GM23338 (cell line): Measurements from ENCODE around the gene IL7R. TPM values are rescaled to one million over a fixed set of nuclear protein-coding genes. Genes with fewer than 3 reads are reported as not detected.

ENCODE experiments used
- ATAC-seq: fragments of 200-7000 bp; cut with Tn5 transposase; 3 replicates; pipeline ENCODE4 v1.9.1; 2020
- DNase-seq: peaks from one replicate; pipeline ENCODE4 v3.0.0-alpha.2; 2015; ENCODE audit warnings: low spot score
- H2AFZ ChIP-seq: fragments of 200-600 bp; sonication (generic); 2 replicates; pipeline ENCODE4 v1.8.0; 2016; ENCODE audit warnings: antibody characterized with exemption, mild to moderate bottlenecking, moderate library complexity
- H3F3A ChIP-seq: fragments of 200-600 bp; sonication (generic); replicated peaks from 2 replicates; pipeline ENCODE4 v1.8.0; 2017; ENCODE audit warnings: antibody characterized with exemption, mixed run types, low read depth
- H3K27ac ChIP-seq: fragments of 200-600 bp; sonication (generic); 2 replicates; pipeline ENCODE4 v1.6.1; 2016; ENCODE audit warnings: low read depth
- H3K27me3 ChIP-seq: fragments of 200-600 bp; sonication (generic); 2 replicates; pipeline ENCODE4 v1.8.0; 2016; ENCODE audit warnings: mild to moderate bottlenecking, mixed run types, moderate library complexity; ENCODE audit not compliant: insufficient read depth
- H3K36me3 ChIP-seq: fragments of 200-600 bp; sonication (generic); 2 replicates; pipeline ENCODE4 v1.8.0; 2016; ENCODE audit warnings: mild to moderate bottlenecking; ENCODE audit not compliant: insufficient read depth
- H3K4me1 ChIP-seq: fragments of 200-600 bp; sonication (generic); 2 replicates; pipeline ENCODE4 v1.8.0; 2016; ENCODE audit warnings: mild to moderate bottlenecking, moderate library complexity; ENCODE audit not compliant: insufficient read depth
- H3K4me2 ChIP-seq: fragments of 200-600 bp; sonication (generic); 2 replicates; pipeline ENCODE4 v1.7.1; 2017; ENCODE audit warnings: mixed run types
- H3K4me3 ChIP-seq: fragments of 200-600 bp; sonication (generic); 2 replicates; pipeline ENCODE4 v1.6.1; 2016; ENCODE audit warnings: mixed run types
- H3K79me2 ChIP-seq: fragments of 200-600 bp; sonication (generic); replicated peaks from 2 replicates; pipeline ENCODE4 v1.8.0; 2017; ENCODE audit warnings: mild to moderate bottlenecking; ENCODE audit not compliant: insufficient read depth
- H3K9me2 ChIP-seq: fragments of 200-600 bp; sonication (generic); 2 replicates; pipeline ENCODE4 v1.8.0; 2017; ENCODE audit not compliant: insufficient read depth
- H4K20me1 ChIP-seq: fragments of 200-600 bp; sonication (generic); replicated peaks from 2 replicates; pipeline ENCODE4 v1.8.0; 2017; ENCODE audit warnings: mild to moderate bottlenecking; ENCODE audit not compliant: insufficient read depth
- H3K27ac Mint-ChIP-seq: 2 replicates; pipeline ENCODE4 v1.8.0; 2020; ENCODE audit warnings: inconsistent platforms, mild to moderate bottlenecking, moderate library complexity, mixed read lengths
- H3K27me3 Mint-ChIP-seq: 3 replicates; pipeline ENCODE4 v1.8.0; 2022; ENCODE audit warnings: low read depth, mild to moderate bottlenecking, moderate library complexity, mixed read lengths, inconsistent platforms; ENCODE audit not compliant: insufficient read depth, poor library complexity
- H3K36me3 Mint-ChIP-seq: 3 replicates; pipeline ENCODE4 v1.8.0; 2021; ENCODE audit warnings: low read depth, mild to moderate bottlenecking, inconsistent platforms, moderate library complexity, mixed read lengths
- H3K4me1 Mint-ChIP-seq: 3 replicates; pipeline ENCODE4 v1.8.0; 2020; ENCODE audit warnings: mild to moderate bottlenecking, inconsistent platforms, mixed read lengths
- H3K4me3 Mint-ChIP-seq: 3 replicates; pipeline ENCODE4 v1.8.0; 2021; ENCODE audit warnings: moderate library complexity, mild to moderate bottlenecking, inconsistent platforms, mixed read lengths
- H3K9me3 Mint-ChIP-seq: 3 replicates; pipeline ENCODE4 v1.8.0; 2020; ENCODE audit warnings: moderate library complexity, mild to moderate bottlenecking, inconsistent platforms, mixed read lengths
- JUNB ChIP-seq: IDR thresholded peaks from one replicate; pipeline ENCODE4 v1.6.1; 2016; ENCODE audit warnings: antibody characterized with exemption; ENCODE audit not compliant: unreplicated experiment
- NANOG ChIP-seq: IDR thresholded peaks from 2 replicates; pipeline ENCODE4 v1.6.1; 2016; ENCODE audit warnings: antibody characterized with exemption, borderline replicate concordance
- STAT1 ChIP-seq: IDR thresholded peaks from one replicate; pipeline ENCODE4 v1.6.1; 2016; ENCODE audit warnings: antibody characterized with exemption; ENCODE audit not compliant: unreplicated experiment
- polyA plus RNA-seq: library from polyadenylated mRNA; unstranded; fragments of >200 nt; fragmentation: Nextera tagmentation; extraction: Ambion mirVana; gene quantifications from 2 replicates; pipeline ENCODE4 v1.2.1, GENCODE V29; 2016
- total RNA-seq: library from RNA; depleted of rRNA; stranded (reverse); fragments of >200 nt; shearing (Covaris generic); gene quantifications from 2 replicates; pipeline ENCODE4 v1.2.3, GENCODE V29; 2014
- TF ChIP-seq, protein P1 (sequence below): IDR thresholded peaks from 2 replicates; pipeline ENCODE4 v1.6.1; 2016; ENCODE audit warnings: antibody characterized with exemption
- TF ChIP-seq, protein P2 (sequence below), 2 experiments: fragments of 200-600 bp in 1 of 2; sonication (generic) in 1 of 2; conservative IDR thresholded peaks; 2 replicates each; pipeline versions ENCODE4 v1.5.1 to v1.6.1; 2016 to 2017; ENCODE audit warnings: antibody characterized with exemption in 2 of 2, low read depth in 2 of 2, mild to moderate bottlenecking in 2 of 2, moderate library complexity in 1 of 2
- TF ChIP-seq, protein P3 (sequence below): IDR thresholded peaks from one replicate; pipeline ENCODE4 v1.6.1; 2018; ENCODE audit warnings: antibody characterized with exemption; ENCODE audit not compliant: unreplicated experiment
- TF ChIP-seq, protein P4 (sequence below): fragments of 250-450 bp; sonication (Bioruptor Pico); IDR thresholded peaks from 2 replicates; pipeline ENCODE4 v1.5.0; 2020; ENCODE audit warnings: mild to moderate bottlenecking, moderate library complexity

IL7R gene
- total and polyA plus RNA-seq, 2 experiments from 2014 or later: not detected

DNA sequence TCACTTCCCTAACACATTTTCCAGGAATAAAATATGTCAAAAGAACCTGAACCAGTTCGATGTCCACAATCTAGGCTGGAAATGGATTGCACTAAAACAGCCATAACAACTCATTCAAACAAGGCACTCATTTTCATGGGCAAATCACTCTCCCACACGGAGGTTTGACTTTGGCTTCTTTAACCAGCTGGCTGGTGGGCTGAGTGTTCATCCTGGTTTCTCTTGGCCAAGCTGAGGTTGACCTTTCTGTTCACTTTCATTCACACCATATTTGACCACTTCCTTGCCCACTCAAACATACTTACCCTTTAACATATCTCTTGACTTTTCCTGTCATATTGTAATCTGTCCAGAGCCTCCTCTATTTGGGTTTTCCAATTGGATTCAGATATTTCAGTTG lies 5.4 kb downstream of the IL7R start:
- Mint-ChIP-seq H3K4me3 (no peak overlapping the region), H3K27me3 (no peaks in the 10 kb centered on the region), H3K27ac (no peak overlapping the region), H3K9me3 (peaks cover 17% of the 10 kb centered on the region; the same call in 2 of the 3 replicates), H3K4me1 (peaks cover 28% of the 10 kb centered on the region), H3K36me3 (no peaks in the 10 kb centered on the region; the same call in 2 of the 3 replicates)
- no peak overlapping the region for H3K4me3 ChIP-seq
- peaks cover 7% of the 10 kb centered on the region for H3K9me2 ChIP-seq
- H3K4me1 ChIP-seq: peaks cover 37% of the 10 kb centered on the region
- no peaks in the 10 kb centered on the region for H3K79me2 ChIP-seq
- H3K27ac ChIP-seq: no peak overlapping the region
- H3F3A ChIP-seq: no peaks in the 10 kb centered on the region
- ATAC-seq (no peak), DNase-seq (no peak)
- no peaks in the 10 kb centered on the region for H4K20me1 ChIP-seq
- no peak overlapping the region for H2AFZ ChIP-seq
- H3K36me3 ChIP-seq: no peaks in the 10 kb centered on the region
- no peak for TF ChIP-seq STAT1
- TF ChIP-seq, protein P1, sequence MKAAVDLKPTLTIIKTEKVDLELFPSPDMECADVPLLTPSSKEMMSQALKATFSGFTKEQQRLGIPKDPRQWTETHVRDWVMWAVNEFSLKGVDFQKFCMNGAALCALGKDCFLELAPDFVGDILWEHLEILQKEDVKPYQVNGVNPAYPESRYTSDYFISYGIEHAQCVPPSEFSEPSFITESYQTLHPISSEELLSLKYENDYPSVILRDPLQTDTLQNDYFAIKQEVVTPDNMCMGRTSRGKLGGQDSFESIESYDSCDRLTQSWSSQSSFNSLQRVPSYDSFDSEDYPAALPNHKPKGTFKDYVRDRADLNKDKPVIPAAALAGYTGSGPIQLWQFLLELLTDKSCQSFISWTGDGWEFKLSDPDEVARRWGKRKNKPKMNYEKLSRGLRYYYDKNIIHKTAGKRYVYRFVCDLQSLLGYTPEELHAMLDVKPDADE: no peak
- H3K27me3 ChIP-seq: no peaks in the 10 kb centered on the region
- no peak overlapping the region for H3K4me2 ChIP-seq

DNA sequence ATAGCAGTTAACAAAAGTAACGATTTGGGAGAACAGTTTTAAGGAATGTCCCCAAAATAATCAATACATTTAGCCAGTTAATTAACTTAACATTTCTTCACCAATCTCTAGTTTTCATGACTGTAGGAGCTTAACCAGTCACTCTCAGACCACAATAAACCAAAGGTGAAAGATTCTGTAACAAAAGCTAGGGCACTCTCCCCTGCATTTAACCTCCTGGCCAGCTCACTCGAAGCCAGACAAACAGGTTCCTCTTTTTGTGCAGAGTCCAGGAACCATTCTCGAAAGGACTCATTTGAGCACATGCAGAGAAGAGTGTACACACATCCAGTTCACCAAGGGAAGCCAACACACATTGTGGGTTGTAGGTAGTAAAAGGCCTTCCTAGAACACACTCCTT lies 6.5 kb downstream of the IL7R start:
- ATAC-seq (no peak), DNase-seq (no peak)
- peaks cover 17% of the 10 kb centered on the region; the same call in 2 of the 3 replicates for H3K9me3 Mint-ChIP-seq
- H3K9me2 ChIP-seq: peaks cover 7% of the 10 kb centered on the region
- no peaks in the 10 kb centered on the region; the same call in 2 of the 3 replicates for H3K36me3 Mint-ChIP-seq
- no peak overlapping the region for H3K4me3 ChIP-seq
- H3K4me1 Mint-ChIP-seq: peaks cover 26% of the 10 kb centered on the region
- H3K79me2 ChIP-seq: no peaks in the 10 kb centered on the region
- H3K4me2 ChIP-seq: no peak overlapping the region
- H3K27ac Mint-ChIP-seq: no peak overlapping the region
- no peak overlapping the region for H3K27ac ChIP-seq
- peaks cover 30% of the 10 kb centered on the region for H3K4me1 ChIP-seq
- no peaks in the 10 kb centered on the region for H3K27me3 Mint-ChIP-seq
- H2AFZ ChIP-seq: 0 out of 2 replicates have a peak overlapping the region, but pooled peaks have one; percentile 12
- no peaks in the 10 kb centered on the region for H4K20me1 ChIP-seq
- H3K36me3 ChIP-seq: no peaks in the 10 kb centered on the region
- H3K4me3 Mint-ChIP-seq: no peak overlapping the region
- H3K27me3 ChIP-seq: no peaks in the 10 kb centered on the region
- no peaks in the 10 kb centered on the region for H3F3A ChIP-seq
- TF ChIP-seq, protein P2, sequence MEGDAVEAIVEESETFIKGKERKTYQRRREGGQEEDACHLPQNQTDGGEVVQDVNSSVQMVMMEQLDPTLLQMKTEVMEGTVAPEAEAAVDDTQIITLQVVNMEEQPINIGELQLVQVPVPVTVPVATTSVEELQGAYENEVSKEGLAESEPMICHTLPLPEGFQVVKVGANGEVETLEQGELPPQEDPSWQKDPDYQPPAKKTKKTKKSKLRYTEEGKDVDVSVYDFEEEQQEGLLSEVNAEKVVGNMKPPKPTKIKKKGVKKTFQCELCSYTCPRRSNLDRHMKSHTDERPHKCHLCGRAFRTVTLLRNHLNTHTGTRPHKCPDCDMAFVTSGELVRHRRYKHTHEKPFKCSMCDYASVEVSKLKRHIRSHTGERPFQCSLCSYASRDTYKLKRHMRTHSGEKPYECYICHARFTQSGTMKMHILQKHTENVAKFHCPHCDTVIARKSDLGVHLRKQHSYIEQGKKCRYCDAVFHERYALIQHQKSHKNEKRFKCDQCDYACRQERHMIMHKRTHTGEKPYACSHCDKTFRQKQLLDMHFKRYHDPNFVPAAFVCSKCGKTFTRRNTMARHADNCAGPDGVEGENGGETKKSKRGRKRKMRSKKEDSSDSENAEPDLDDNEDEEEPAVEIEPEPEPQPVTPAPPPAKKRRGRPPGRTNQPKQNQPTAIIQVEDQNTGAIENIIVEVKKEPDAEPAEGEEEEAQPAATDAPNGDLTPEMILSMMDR (conservative IDR thresholded peaks at IDR 0.05; ENCODE audit: low read depth in 2 of 2): no peak
- TF ChIP-seq, protein P3, sequence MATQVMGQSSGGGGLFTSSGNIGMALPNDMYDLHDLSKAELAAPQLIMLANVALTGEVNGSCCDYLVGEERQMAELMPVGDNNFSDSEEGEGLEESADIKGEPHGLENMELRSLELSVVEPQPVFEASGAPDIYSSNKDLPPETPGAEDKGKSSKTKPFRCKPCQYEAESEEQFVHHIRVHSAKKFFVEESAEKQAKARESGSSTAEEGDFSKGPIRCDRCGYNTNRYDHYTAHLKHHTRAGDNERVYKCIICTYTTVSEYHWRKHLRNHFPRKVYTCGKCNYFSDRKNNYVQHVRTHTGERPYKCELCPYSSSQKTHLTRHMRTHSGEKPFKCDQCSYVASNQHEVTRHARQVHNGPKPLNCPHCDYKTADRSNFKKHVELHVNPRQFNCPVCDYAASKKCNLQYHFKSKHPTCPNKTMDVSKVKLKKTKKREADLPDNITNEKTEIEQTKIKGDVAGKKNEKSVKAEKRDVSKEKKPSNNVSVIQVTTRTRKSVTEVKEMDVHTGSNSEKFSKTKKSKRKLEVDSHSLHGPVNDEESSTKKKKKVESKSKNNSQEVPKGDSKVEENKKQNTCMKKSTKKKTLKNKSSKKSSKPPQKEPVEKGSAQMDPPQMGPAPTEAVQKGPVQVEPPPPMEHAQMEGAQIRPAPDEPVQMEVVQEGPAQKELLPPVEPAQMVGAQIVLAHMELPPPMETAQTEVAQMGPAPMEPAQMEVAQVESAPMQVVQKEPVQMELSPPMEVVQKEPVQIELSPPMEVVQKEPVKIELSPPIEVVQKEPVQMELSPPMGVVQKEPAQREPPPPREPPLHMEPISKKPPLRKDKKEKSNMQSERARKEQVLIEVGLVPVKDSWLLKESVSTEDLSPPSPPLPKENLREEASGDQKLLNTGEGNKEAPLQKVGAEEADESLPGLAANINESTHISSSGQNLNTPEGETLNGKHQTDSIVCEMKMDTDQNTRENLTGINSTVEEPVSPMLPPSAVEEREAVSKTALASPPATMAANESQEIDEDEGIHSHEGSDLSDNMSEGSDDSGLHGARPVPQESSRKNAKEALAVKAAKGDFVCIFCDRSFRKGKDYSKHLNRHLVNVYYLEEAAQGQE: no peak
- no peak for TF ChIP-seq JUNB
- TF ChIP-seq NANOG: no peak
- TF ChIP-seq, protein P1: no peak
- TF ChIP-seq, protein P4, sequence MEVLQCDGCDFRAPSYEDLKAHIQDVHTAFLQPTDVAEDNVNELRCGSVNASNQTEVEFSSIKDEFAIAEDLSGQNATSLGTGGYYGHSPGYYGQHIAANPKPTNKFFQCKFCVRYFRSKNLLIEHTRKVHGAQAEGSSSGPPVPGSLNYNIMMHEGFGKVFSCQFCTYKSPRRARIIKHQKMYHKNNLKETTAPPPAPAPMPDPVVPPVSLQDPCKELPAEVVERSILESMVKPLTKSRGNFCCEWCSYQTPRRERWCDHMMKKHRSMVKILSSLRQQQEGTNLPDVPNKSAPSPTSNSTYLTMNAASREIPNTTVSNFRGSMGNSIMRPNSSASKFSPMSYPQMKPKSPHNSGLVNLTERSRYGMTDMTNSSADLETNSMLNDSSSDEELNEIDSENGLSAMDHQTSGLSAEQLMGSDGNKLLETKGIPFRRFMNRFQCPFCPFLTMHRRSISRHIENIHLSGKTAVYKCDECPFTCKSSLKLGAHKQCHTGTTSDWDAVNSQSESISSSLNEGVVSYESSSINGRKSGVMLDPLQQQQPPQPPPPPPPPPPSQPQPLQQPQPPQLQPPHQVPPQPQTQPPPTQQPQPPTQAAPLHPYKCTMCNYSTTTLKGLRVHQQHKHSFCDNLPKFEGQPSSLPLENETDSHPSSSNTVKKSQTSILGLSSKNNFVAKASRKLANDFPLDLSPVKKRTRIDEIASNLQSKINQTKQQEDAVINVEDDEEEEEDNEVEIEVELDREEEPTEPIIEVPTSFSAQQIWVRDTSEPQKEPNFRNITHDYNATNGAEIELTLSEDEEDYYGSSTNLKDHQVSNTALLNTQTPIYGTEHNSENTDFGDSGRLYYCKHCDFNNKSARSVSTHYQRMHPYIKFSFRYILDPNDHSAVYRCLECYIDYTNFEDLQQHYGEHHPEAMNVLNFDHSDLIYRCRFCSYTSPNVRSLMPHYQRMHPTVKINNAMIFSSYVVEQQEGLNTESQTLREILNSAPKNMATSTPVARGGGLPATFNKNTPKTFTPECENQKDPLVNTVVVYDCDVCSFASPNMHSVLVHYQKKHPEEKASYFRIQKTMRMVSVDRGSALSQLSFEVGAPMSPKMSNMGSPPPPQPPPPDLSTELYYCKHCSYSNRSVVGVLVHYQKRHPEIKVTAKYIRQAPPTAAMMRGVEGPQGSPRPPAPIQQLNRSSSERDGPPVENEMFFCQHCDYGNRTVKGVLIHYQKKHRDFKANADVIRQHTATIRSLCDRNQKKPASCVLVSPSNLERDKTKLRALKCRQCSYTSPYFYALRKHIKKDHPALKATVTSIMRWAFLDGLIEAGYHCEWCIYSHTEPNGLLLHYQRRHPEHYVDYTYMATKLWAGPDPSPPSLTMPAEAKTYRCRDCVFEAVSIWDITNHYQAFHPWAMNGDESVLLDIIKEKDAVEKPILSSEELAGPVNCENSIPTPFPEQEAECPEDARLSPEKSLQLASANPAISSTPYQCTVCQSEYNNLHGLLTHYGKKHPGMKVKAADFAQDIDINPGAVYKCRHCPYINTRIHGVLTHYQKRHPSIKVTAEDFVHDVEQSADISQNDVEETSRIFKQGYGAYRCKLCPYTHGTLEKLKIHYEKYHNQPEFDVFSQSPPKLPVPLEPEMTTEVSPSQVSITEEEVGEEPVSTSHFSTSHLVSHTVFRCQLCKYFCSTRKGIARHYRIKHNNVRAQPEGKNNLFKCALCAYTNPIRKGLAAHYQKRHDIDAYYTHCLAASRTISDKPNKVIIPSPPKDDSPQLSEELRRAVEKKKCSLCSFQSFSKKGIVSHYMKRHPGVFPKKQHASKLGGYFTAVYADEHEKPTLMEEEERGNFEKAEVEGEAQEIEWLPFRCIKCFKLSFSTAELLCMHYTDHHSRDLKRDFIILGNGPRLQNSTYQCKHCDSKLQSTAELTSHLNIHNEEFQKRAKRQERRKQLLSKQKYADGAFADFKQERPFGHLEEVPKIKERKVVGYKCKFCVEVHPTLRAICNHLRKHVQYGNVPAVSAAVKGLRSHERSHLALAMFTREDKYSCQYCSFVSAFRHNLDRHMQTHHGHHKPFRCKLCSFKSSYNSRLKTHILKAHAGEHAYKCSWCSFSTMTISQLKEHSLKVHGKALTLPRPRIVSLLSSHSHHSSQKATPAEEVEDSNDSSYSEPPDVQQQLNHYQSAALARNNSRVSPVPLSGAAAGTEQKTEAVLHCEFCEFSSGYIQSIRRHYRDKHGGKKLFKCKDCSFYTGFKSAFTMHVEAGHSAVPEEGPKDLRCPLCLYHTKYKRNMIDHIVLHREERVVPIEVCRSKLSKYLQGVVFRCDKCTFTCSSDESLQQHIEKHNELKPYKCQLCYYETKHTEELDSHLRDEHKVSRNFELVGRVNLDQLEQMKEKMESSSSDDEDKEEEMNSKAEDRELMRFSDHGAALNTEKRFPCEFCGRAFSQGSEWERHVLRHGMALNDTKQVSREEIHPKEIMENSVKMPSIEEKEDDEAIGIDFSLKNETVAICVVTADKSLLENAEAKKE: no peak
